PC-9 (cell line): ENCODE measurements around the gene PHF21A. TPM values are rescaled to one million over a fixed set of nuclear protein-coding genes. Genes with fewer than 3 reads are reported as not detected.

ENCODE experiments used
- BruUV-seq: library from RNA; stranded (reverse); fragments of 400-500 nt; replicated peaks from 2 replicates; lab custom pipeline; 2021; lab: Mats Ljungman, UMichigan
- CTCF ChIA-PET: fragments of 300-600 bp; sonication (Branson Sonifier 250); formaldehyde crosslinking; loops from one replicate; lab custom pipeline; 2022; ENCODE audit warnings: antibody characterized with exemption; lab: Charles Lee
- POLR2A ChIA-PET: fragments of 300-600 bp; sonication (Branson Sonifier 250); formaldehyde crosslinking; loops from one replicate; lab custom pipeline; 2022; ENCODE audit warnings: antibody characterized with exemption; ENCODE audit not compliant: unreplicated experiment; lab: Charles Lee
- DNase-seq, 2 experiments: peaks; one replicate each; pipeline versions ENCODE4 v3.0.0 to v3.0.0-alpha.2; 2015 to 2022; ENCODE audit warnings: mixed read lengths in 1 of 2
- H2AFZ ChIP-seq: fragments of 200-600 bp; sonication (generic); 2 replicates; pipeline ENCODE4 v1.8.1; 2017; ENCODE audit warnings: antibody characterized with exemption
- H3F3A ChIP-seq: fragments of 200-600 bp; sonication (generic); 2 replicates; pipeline ENCODE4 v1.8.1; 2017; ENCODE audit warnings: antibody characterized with exemption, mild to moderate bottlenecking, low read depth; ENCODE audit not compliant: insufficient read depth
- H3K27ac ChIP-seq: fragments of 200-600 bp; sonication (generic); 2 replicates; pipeline ENCODE4 v1.6.1; 2016; ENCODE audit warnings: mixed run types
- H3K27me3 ChIP-seq: fragments of 200-600 bp; sonication (generic); 2 replicates; pipeline ENCODE4 v1.6.1; 2016; ENCODE audit warnings: low read depth, mixed run types; ENCODE audit not compliant: insufficient read depth
- H3K36me3 ChIP-seq: fragments of 200-600 bp; sonication (generic); 2 replicates; pipeline ENCODE4 v1.6.1; 2016; ENCODE audit warnings: low read depth, mixed run types
- H3K4me1 ChIP-seq: fragments of 200-600 bp; sonication (generic); replicated peaks from 2 replicates; pipeline ENCODE4 v1.6.1; 2016; ENCODE audit warnings: mixed run types; ENCODE audit not compliant: insufficient read depth
- H3K4me2 ChIP-seq: fragments of 200-600 bp; sonication (generic); 2 replicates; pipeline ENCODE4 v1.6.1; 2017; ENCODE audit warnings: mixed run types
- H3K4me3 ChIP-seq: fragments of 200-600 bp; sonication (generic); 2 replicates; pipeline ENCODE4 v1.6.1; 2016; ENCODE audit warnings: mixed run types
- H3K79me2 ChIP-seq: fragments of 200-600 bp; sonication (generic); 2 replicates; pipeline ENCODE4 v1.6.1; 2017; ENCODE audit warnings: low read depth, mixed run types
- H3K9me2 ChIP-seq: fragments of 200-600 bp; sonication (generic); 2 replicates; pipeline ENCODE4 v1.8.1; 2017; ENCODE audit warnings: mild to moderate bottlenecking; ENCODE audit not compliant: insufficient read depth
- H3K9me3 ChIP-seq: fragments of 200-600 bp; sonication (generic); 2 replicates; pipeline ENCODE4 v1.8.1; 2016; ENCODE audit warnings: low read depth; ENCODE audit not compliant: insufficient read depth
- H4K20me1 ChIP-seq: fragments of 200-600 bp; sonication (generic); 2 replicates; pipeline ENCODE4 v1.8.1; 2017; ENCODE audit not compliant: insufficient read depth
- EZH2 ChIP-seq: fragments of 200-600 bp; sonication (generic); IDR thresholded peaks from 2 replicates; pipeline ENCODE4 v1.8.0; 2017; ENCODE audit warnings: antibody characterized with exemption, low read depth
- intact Hi-C: fragments of 100-400 bp; cut with micrococcal nuclease; formaldehyde crosslinking; loops from one replicate; pipeline ENCODE4 v1.10.0; 2022; ENCODE audit not compliant: unreplicated experiment
- total RNA-seq: library from RNA; stranded (reverse); gene quantifications from 2 replicates; pipeline ENCODE4 v1.2.3, GENCODE V29; 2021
- TF ChIP-seq, protein P1 (sequence below): fragments of 200-600 bp; sonication (generic); conservative IDR thresholded peaks from 2 replicates; pipeline ENCODE4 v1.6.1; 2017; ENCODE audit warnings: mixed run types, antibody characterized with exemption, mild to moderate bottlenecking, moderate library complexity

PHF21A gene
- total RNA-seq, 1 experiment from 2014 or later: 54.3 TPM

DNA sequence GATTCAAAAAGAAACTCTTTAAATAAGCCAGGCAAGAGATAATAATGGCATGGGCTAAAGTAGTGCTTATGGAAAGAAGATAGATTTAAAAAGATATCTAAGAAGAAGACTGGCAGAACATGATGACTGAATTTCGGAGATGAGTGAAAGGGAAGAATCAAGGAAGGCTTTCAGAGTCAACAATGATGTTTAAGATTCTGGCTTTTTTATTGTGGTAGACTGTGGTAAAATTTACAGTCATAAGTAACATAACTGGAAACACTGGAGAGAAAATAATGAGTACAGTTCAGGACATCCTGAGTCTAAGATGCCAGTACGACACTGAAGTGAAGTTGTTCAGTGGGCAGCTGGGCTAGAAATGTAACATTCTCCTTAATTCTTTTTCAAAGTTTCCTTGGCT is 85.2 kb downstream of the PHF21A start:
- H3K4me2 ChIP-seq: no peak overlapping the region
- BruUV-seq: no TSS peak
- H2AFZ ChIP-seq: no peak overlapping the region
- POLR2A ChIA-PET: no interaction called here
- DNase-seq: no peak
- H3K79me2 ChIP-seq: no peaks in the 10 kb centered on the region
- H3K4me3 ChIP-seq: no peak overlapping the region
- no peaks in the 10 kb centered on the region for H3F3A ChIP-seq
- H4K20me1 ChIP-seq: no peaks in the 10 kb centered on the region
- H3K27me3 ChIP-seq: no peaks in the 10 kb centered on the region
- TF ChIP-seq EZH2: no peak
- TF ChIP-seq, protein P1, sequence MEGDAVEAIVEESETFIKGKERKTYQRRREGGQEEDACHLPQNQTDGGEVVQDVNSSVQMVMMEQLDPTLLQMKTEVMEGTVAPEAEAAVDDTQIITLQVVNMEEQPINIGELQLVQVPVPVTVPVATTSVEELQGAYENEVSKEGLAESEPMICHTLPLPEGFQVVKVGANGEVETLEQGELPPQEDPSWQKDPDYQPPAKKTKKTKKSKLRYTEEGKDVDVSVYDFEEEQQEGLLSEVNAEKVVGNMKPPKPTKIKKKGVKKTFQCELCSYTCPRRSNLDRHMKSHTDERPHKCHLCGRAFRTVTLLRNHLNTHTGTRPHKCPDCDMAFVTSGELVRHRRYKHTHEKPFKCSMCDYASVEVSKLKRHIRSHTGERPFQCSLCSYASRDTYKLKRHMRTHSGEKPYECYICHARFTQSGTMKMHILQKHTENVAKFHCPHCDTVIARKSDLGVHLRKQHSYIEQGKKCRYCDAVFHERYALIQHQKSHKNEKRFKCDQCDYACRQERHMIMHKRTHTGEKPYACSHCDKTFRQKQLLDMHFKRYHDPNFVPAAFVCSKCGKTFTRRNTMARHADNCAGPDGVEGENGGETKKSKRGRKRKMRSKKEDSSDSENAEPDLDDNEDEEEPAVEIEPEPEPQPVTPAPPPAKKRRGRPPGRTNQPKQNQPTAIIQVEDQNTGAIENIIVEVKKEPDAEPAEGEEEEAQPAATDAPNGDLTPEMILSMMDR: no peak
- intact Hi-C loops: no loop called here
- CTCF ChIA-PET: no interaction called here
- no peaks in the 10 kb centered on the region for H3K36me3 ChIP-seq
- no peaks in the 10 kb centered on the region for H3K9me3 ChIP-seq
- H3K4me1 ChIP-seq: no peaks in the 10 kb centered on the region
- H3K27ac ChIP-seq: no peak overlapping the region
- H3K9me2 ChIP-seq: no peaks in the 10 kb centered on the region

- no peak for DNase-seq
- Histone ChIP-seq H3K4me1 (no peaks in the 10 kb centered on the region), H3K9me3 (no peaks in the 10 kb centered on the region), H3K27me3 (no peaks in the 10 kb centered on the region), H4K20me1 (peaks cover 10% of the 10 kb centered on the region; the same call in 1 of the 2 replicates), H3F3A (no peaks in the 10 kb centered on the region), H3K27ac (no peak overlapping the region), H2AFZ (no peak overlapping the region), H3K4me2 (no peak overlapping the region), H3K4me3 (no peak overlapping the region), H3K9me2 (no peaks in the 10 kb centered on the region), H3K36me3 (no peaks in the 10 kb centered on the region), H3K79me2 (no peaks in the 10 kb centered on the region)
- no peak for TF ChIP-seq EZH2
- TF ChIP-seq, protein P1: no peak
- intact Hi-C loops: no loop called here
- ChIA-PET POLR2A (no interaction called here), CTCF (no interaction called here)
- BruUV-seq: no TSS peak
Measured at GRCh38 chr11:46034041-46034440, 87.2 kb downstream of the PHF21A start.

DNA sequence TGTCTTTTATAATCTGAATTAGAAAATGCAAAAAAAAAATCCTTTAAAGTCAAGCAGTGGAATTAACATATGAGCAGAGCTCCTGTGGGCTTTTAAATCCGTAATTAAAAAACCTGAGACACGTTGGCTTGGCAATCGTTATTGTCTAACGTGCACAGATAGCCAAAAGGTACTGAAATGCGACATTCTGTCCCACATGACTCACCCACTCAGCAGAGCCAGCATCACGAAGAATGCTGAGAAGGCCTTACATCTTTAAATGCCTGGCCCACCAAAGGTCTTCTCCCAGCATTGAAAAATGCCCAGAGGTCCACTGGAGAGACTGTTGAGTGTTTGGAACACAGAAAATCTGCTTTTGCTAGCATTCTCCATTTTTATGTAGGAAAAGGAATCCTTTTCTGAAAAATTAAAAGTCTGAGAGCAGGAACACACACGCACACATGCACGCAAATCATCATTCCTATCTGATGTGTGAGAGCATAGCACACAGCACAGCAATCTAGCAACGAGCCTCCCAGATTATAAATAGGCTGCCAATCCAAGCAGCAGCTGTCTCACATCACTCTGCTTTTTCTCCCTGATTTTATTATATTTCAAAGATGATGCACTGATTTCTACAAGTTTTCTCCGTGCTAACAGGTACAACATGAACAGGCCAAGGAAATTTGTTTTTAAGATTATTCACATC is 94.5 kb downstream of the PHF21A start:
- no peaks in the 10 kb centered on the region for H3K9me2 ChIP-seq
- no peaks in the 10 kb centered on the region for H3K36me3 ChIP-seq
- TF ChIP-seq, protein P1: no peak
- TF ChIP-seq EZH2: no peak
- no peak for DNase-seq
- no peaks in the 10 kb centered on the region for H3K27me3 ChIP-seq
- no peaks in the 10 kb centered on the region for H3K9me3 ChIP-seq
- BruUV-seq: no TSS peak
- H3K4me2 ChIP-seq: no peak overlapping the region
- no peaks in the 10 kb centered on the region for H3F3A ChIP-seq
- POLR2A ChIA-PET: no interaction called here
- CTCF ChIA-PET: no interaction called here
- peaks cover 16% of the 10 kb centered on the region; the same call in 1 of the 2 replicates for H4K20me1 ChIP-seq
- H2AFZ ChIP-seq: no peak overlapping the region
- no peaks in the 10 kb centered on the region for H3K79me2 ChIP-seq
- no peaks in the 10 kb centered on the region for H3K4me1 ChIP-seq
- no peak overlapping the region for H3K27ac ChIP-seq
- intact Hi-C loops: no loop called here
- no peak overlapping the region for H3K4me3 ChIP-seq
